Stimulated activated CD4-positive, alpha-beta T cell treated with anti-CD3 and anti-CD28 coated beads, Interleukin-1b, Interleukin-23, amount 100 ng/mL, for 1 hour (primary cell): Measurements from ENCODE around the gene TMA7B.

Source experiments
- DNase-seq, 2 donors: peaks; one replicate each; pipeline ENCODE4 v3.0.0-alpha.2; 2020; ENCODE audit warnings: low read depth in 2 of 2

Gene TMA7B

GRCh38 chr22:39952347-39952746, 7.8 kb upstream of the TMA7B start:
- no peak for DNase-seq

GRCh38 chr22:39953101-39953500, 7.1 kb upstream of the TMA7B start:
- DNase-seq, result no peak

GRCh38 chr22:39954584-39955055, 5.6 kb upstream of the TMA7B start:
- DNase-seq, result no peak

- no peak for DNase-seq
Measured at GRCh38 chr22:39955675-39956074, 4.5 kb upstream of the TMA7B start.

- no peak for DNase-seq
Measured at GRCh38 chr22:39956932-39957664, 3.1 kb upstream of the TMA7B start.

GRCh38 chr22:39958009-39958711, 2.0 kb upstream of the TMA7B start:
- no peak for DNase-seq

- no peak for DNase-seq
Measured at GRCh38 chr22:39958949-39959639, 1.1 kb upstream of the TMA7B start.

- peak in 1 of 2 donors; percentile 17 for DNase-seq
Measured at GRCh38 chr22:39960791-39961746, 872 bp downstream of the TMA7B start.

- no peak for DNase-seq
Measured at GRCh38 chr22:39962071-39962470, 1.9 kb downstream of the TMA7B start.

GRCh38 chr22:39965748-39966147, 5.6 kb downstream of the TMA7B start:
- DNase-seq, result no peak

- no peak for DNase-seq
Measured at GRCh38 chr22:39966470-39966869, 6.3 kb downstream of the TMA7B start.

- no peak for DNase-seq
Measured at GRCh38 chr22:39967103-39967829, 7.1 kb downstream of the TMA7B start.

GRCh38 chr22:39967996-39968972, 8.1 kb downstream of the TMA7B start:
- DNase-seq, result no peak

GRCh38 chr22:39970742-39971141, 10.5 kb downstream of the TMA7B start:
- no peak for DNase-seq

- DNase-seq, result no peak
Measured at GRCh38 chr22:39972641-39973040, 12.4 kb downstream of the TMA7B start.

GRCh38 chr22:39973656-39974055, 13.5 kb downstream of the TMA7B start:
- DNase-seq, result no peak

- no peak for DNase-seq
Measured at GRCh38 chr22:39974065-39974464, 13.9 kb downstream of the TMA7B start.

GRCh38 chr22:39979048-39979447, 18.9 kb downstream of the TMA7B start:
- no peak for DNase-seq

- no peak for DNase-seq
Measured at GRCh38 chr22:39979458-39979857, 19.3 kb downstream of the TMA7B start.

GRCh38 chr22:39980596-39980995, 20.4 kb downstream of the TMA7B start:
- no peak for DNase-seq
